ENCODE results near the gene HESX1.

The HESX1 gene

GRCh38 chr3:57150113-57150581, 49.6 kb downstream of the HESX1 start:
- H3K4me3 ChIP-seq (ENCODE audit: low read length), result no peak overlapping the region
- H3K9ac ChIP-seq (ENCODE audit: low read length), result no peak overlapping the region
- no peak overlapping the region for H2AFZ ChIP-seq (ENCODE audit: low read length)
- no peaks in the 10 kb centered on the region for H3K9me3 ChIP-seq (replicated peaks; ENCODE audit: insufficient read depth, low read length)
- no peak overlapping the region for H3K27ac ChIP-seq (ENCODE audit: low read length)
- H3K36me3 ChIP-seq (replicated peaks; ENCODE audit: insufficient read depth, low read length), result no peaks in the 10 kb centered on the region
- H3K4me2 ChIP-seq (ENCODE audit: low read depth, low read length), result no peak overlapping the region
- no peaks in the 10 kb centered on the region for H4K20me1 ChIP-seq (ENCODE audit: insufficient read depth, low read length)
- no peaks in the 10 kb centered on the region for H3K9me2 ChIP-seq (replicated peaks; ENCODE audit: insufficient read depth, low read length)
- no peak for TF ChIP-seq EZH2phosphoT487 (IDR thresholded peaks at IDR 0.05; ENCODE audit: low read length)
- no peak for TF ChIP-seq EZH2 (optimal IDR thresholded peaks at IDR 0.05; ENCODE audit: low read depth, low read length)
- TF ChIP-seq CTCF (IDR thresholded peaks at IDR 0.05; ENCODE audit: low read length), result no peak
- no peaks in the 10 kb centered on the region for H3K79me2 ChIP-seq (ENCODE audit: low read length)
- H3K4me1 ChIP-seq (ENCODE audit: low read length), result no peaks in the 10 kb centered on the region
- H3F3A ChIP-seq (ENCODE audit: insufficient read depth, low read length), result no peaks in the 10 kb centered on the region
- no peaks in the 10 kb centered on the region for H3K27me3 ChIP-seq (replicated peaks; ENCODE audit: insufficient read depth, low read length)
- DNase-seq, result no peak

Data from MM.1S (cell line).